ENCODE measurements around the gene SRR.

SRR gene

DNA sequence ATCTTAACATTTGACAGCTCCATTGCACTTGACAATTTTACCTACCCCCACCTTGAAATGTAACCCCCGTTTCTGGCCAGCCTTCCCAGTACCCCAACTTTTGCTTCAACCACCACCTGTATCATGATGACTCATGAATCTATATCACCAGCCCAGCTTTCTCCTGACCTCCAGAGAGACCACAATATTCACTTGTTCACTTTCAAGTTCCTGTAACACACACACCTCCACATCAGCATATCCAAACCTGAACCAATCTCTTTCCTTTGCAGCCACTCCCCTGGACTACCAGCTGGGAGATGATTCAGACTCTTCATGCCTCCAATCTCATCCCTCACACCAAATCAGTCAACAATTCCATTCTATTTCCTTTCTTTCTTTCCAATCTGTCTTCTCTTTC is 8.2 kb upstream of the SRR start:
- DNase-seq (ENCODE audit: low read depth) = peak; percentile 43
- no peak for TF ChIP-seq CTCF (IDR thresholded peaks at IDR 0.05; ENCODE audit: insufficient read depth, low read depth, low read length, missing control alignments)
- H3K4me3 ChIP-seq (ENCODE audit: low read depth, low read length) = no peak overlapping the region

GRCh38 chr17:2297023-2297422 is 6.7 kb upstream of the SRR start:
- no peak overlapping the region for H3K4me3 ChIP-seq (ENCODE audit: low read depth, low read length)
- no peak for DNase-seq (ENCODE audit: low read depth)
- no peak for TF ChIP-seq CTCF (IDR thresholded peaks at IDR 0.05; ENCODE audit: insufficient read depth, low read depth, low read length, missing control alignments)

- DNase-seq (ENCODE audit: low read depth) = no peak
- TF ChIP-seq CTCF (IDR thresholded peaks at IDR 0.05; ENCODE audit: insufficient read depth, low read depth, low read length, missing control alignments) = no peak
- H3K4me3 ChIP-seq (ENCODE audit: low read depth, low read length) = no peak overlapping the region
Measured at GRCh38 chr17:2299136-2299535, 4.6 kb upstream of the SRR start.

- TF ChIP-seq CTCF (IDR thresholded peaks at IDR 0.05; ENCODE audit: insufficient read depth, low read depth, low read length, missing control alignments) = no peak
Measured at GRCh38 chr17:2299756-2300155, 4.0 kb upstream of the SRR start.

GRCh38 chr17:2302778-2303203 is 959 bp upstream of the SRR start:
- TF ChIP-seq CTCF (IDR thresholded peaks at IDR 0.05; ENCODE audit: insufficient read depth, low read depth, low read length, missing control alignments) = no peak
- peak overlapping the region; percentile 60 for H3K4me3 ChIP-seq (ENCODE audit: low read depth, low read length)
- DNase-seq (ENCODE audit: low read depth) = peak; percentile 29

More at GRCh38 chr17:2299756-2300155, 4.0 kb upstream of the SRR start:
- no peak overlapping the region for H3K4me3 ChIP-seq (ENCODE audit: low read depth, low read length)
- DNase-seq (ENCODE audit: low read depth) = no peak

DNA sequence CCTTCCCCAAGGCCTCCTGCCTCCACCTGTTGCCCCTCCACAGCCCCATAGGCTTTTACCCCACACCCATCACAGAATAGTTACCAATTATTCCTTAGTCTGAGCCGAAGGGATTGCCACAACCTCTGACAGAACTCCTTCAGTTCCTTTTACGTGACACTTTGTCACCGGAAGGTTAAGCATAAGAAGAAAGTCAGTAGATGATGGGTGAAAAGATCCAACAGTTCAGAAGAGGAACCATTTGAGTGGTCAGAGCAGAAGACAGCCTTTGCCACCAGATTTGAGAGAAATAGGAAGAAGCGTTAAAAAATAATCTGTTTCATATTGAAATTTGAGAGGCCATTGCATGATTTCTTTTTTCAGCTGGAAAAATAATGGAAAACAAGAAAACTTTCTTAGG is 1.2 kb downstream of the SRR start:
- no peak for DNase-seq (ENCODE audit: low read depth)
- no peak overlapping the region for H3K4me3 ChIP-seq (ENCODE audit: low read depth, low read length)
- no peak for TF ChIP-seq CTCF (IDR thresholded peaks at IDR 0.05; ENCODE audit: insufficient read depth, low read depth, low read length, missing control alignments)

DNA sequence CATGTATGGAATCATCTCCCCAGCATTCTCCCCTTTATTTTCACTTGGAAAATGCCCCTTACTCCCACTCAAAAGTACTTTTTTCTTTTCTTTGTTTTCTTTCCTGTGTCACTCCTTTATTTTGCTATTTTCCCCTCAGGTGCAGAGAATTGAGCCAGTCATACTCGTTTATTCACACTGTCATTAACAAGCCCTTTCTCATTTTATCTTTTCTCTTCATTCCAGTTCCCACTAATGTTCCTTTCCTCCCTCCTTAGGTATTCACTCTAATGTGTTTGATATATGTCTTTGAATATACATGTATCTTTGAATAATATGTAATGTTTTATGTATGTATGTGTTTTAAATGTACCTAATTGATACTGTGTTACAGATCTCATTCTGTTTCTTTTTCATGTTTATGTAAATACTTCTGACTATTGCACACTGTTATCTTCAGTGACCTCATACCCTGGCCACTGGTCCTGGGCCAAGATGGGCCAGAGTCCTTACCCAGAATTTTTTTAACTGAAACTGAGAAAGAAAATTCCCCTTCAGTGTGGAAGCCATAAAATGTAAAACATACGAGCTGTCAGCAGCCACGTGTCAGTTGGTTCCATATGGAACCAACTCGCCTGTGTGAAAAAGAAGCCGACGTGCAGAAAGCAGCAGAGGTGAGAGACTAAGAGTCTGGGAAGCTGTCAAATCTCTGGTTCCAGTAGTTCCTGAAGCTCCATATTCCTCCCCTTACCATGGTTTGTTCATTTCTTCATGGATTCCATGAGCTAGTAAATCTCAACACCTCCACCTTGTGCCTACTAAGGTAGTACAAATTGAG is 5.8 kb downstream of the SRR start:
- H3K4me3 ChIP-seq (ENCODE audit: low read depth, low read length) = no peak overlapping the region
- no peak for DNase-seq (ENCODE audit: low read depth)
- no peak for TF ChIP-seq CTCF (IDR thresholded peaks at IDR 0.05; ENCODE audit: insufficient read depth, low read depth, low read length, missing control alignments)

Data from GM12865 (cell line).